ENCODE data around the gene TTC17.

- no peak for TF ChIP-seq CTCF (tag by site-specific recombination; IDR thresholded peaks at IDR 0.05)
- no peak for TF ChIP-seq HOXA7 (CRISPR knock-in tag; IDR thresholded peaks at IDR 0.05; ENCODE audit: borderline replicate concordance)
- TF ChIP-seq ZNF621 (tag by site-specific recombination; IDR thresholded peaks at IDR 0.05) = no peak
- TF ChIP-seq ZNF138 (tag by site-specific recombination; IDR thresholded peaks at IDR 0.05; ENCODE audit: borderline replicate concordance) = no peak
- TF ChIP-seq ZSCAN5A (tag by site-specific recombination; IDR thresholded peaks at IDR 0.05) = no peak
- TF ChIP-seq ZNF121 (tag by site-specific recombination; IDR thresholded peaks at IDR 0.05) = no peak
- TF ChIP-seq GLI4 (tag by site-specific recombination; IDR thresholded peaks at IDR 0.05) = no peak
- TF ChIP-seq GFI1B (tag by site-specific recombination; IDR thresholded peaks at IDR 0.05) = no peak
- no peak for TF ChIP-seq TCF7L2 (IDR thresholded peaks at IDR 0.05; ENCODE audit: borderline replicate concordance, low read depth, low read length)
These were observed 42.3 kb upstream of the TTC17 start for GRCh38 chr11:43316451-43316850.
